GM12891 (cell line): ENCODE results near the gene SUMO3.

Experiments
- DNase-seq: peaks from one replicate; pipeline ENCODE4 v3.0.0; 2011; ENCODE audit warnings: low spot score; ENCODE audit not compliant: insufficient read length
- FAIRE-seq: peaks from 2 replicates; lab custom pipeline; 2011; peaks lifted over from hg19 to GRCh38; lab: Jason Lieb, UNC
- PAX5 ChIP-seq: IDR thresholded peaks from 2 replicates; pipeline ENCODE4 v1.6.1; 2011; ENCODE audit warnings: low read length, moderate library complexity, mild to moderate bottlenecking; ENCODE audit not compliant: insufficient read depth, severe bottlenecking
- POLR2A ChIP-seq: IDR thresholded peaks from 2 replicates; pipeline ENCODE4 v1.6.1; 2011; ENCODE audit warnings: low read depth, low read length, control low read depth
- POLR2AphosphoS5 ChIP-seq: IDR thresholded peaks from 2 replicates; pipeline ENCODE4 v1.6.1; 2011; ENCODE audit warnings: low read depth, low read length, control low read depth
- POU2F2 ChIP-seq: IDR thresholded peaks from 2 replicates; pipeline ENCODE4 v1.6.1; 2011; ENCODE audit warnings: low read depth, mild to moderate bottlenecking, control low read depth, low read length, moderate library complexity
- SPI1 ChIP-seq: IDR thresholded peaks from 2 replicates; pipeline ENCODE4 v1.6.1; 2011; ENCODE audit warnings: low read depth, low read length, control low read depth
- TAF1 ChIP-seq: IDR thresholded peaks from 2 replicates; pipeline ENCODE4 v1.6.1; 2011; ENCODE audit warnings: low read depth, low read length, control low read depth

The SUMO3 gene

DNA sequence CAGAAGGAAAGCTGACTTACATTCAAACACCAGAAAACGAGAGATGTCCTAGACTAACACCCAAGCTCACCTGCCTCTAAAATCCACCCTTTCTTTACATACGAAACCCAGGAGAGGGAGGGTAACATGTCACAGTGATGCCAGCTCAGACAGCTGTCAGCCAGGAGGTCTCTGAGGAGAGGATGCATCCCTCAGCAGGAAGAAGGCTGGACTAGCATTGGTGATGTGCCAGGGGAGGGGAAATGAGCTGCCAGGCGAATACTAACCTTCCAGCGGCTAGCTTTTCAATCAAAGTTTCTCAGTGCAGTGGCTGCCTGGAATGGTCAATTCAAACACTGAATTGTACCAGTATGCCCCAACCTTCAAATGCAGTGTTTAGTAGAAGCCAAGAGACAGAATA lies 12.6 kb downstream of the SUMO3 start:
- TF ChIP-seq POU2F2 (no peak), PAX5 (no peak), SPI1 (no peak), POLR2AphosphoS5 (0 out of 2 replicates have a peak, but pooled peaks have one; percentile 7), TAF1 (no peak)
- DNase-seq = no peak
- FAIRE-seq = no peak

DNA sequence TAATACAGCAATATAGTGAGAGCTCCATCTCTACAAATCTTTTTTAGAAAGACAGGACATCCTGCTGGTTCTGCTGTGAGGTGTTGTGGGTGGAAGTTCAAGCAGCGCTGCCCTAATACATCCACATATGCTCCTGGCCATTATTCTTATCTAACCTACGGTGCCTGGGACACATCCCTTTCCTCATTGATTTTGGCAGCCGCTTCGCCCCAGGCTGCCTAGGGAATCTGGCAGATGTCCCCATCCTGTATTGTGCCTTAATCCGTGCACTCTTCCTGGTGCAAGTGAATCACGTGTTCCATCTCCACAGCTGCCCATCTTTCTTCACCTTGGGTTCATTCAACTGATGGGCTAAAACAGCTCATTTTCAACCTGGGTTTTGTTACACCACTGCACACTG lies 13.1 kb downstream of the SUMO3 start:
- DNase-seq = no peak
- no peak for TF ChIP-seq SPI1
- no peak for TF ChIP-seq POU2F2
- 0 out of 2 replicates have a peak, but pooled peaks have one; percentile 13 for TF ChIP-seq POLR2A
- TF ChIP-seq POLR2AphosphoS5 = no peak
- FAIRE-seq = no peak

DNA sequence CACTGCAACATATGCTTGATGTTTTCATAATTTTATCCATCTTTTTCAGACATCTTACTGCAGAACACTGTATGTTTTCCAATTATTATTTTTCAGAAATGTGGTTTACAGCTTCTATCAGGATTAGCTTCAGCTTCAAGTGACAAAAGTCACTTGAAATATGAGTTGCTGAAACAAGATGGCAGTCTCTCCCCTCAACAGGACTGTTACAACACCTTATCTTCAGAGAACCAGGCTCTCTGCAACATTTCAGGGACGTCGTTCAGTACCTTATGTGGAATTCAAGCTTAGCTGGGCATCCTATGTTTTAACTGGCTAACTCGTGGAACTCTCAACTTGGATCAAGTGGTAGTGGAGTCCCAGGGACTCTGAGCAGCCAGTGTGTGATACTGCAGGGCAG lies 14.2 kb downstream of the SUMO3 start:
- TF ChIP-seq SPI1 (no peak), POLR2AphosphoS5 (peak; percentile 52; the same call in 1 of the 2 replicates)
- FAIRE-seq = no peak
- DNase-seq = no peak

DNA sequence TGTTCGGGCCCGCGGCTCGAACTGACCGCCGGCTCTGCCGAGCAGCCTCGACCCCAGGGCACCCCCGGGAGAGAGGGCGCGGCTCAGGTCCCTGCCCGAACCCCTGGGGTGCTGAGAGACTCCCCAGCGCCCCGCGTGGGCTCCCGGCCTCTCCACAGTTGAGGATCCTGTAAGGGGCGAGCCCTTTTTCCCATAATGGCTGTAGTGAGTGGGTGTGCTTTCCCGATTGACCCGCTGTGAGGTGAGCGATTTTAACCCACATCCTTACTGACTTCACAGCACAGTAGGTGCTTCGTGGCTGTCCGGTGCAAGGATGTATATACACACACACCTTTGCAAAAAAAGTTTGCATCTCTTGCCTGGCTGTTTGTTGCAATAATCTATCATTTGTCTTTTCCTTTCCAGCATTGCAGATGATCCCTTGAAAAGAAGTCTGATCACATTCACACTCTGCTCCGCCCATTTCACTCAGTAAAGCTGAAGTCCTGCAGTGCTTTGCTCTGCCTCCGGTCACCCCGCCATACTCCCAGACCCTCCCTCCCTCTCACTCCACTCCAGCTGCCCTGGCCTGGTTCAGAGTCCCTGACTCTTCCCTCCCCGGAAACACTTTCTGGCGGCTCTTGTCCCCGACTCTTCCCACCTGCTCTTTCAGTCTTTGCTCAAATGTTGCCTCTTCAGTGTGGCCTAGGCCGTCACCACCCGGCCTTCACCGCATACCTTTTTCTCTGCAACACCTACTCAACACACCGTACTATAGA lies 15.3 kb downstream of the SUMO3 start:
- no peak for FAIRE-seq
- DNase-seq = no peak
- TF ChIP-seq POLR2A (peak; percentile 2), PAX5 (no peak)

DNA sequence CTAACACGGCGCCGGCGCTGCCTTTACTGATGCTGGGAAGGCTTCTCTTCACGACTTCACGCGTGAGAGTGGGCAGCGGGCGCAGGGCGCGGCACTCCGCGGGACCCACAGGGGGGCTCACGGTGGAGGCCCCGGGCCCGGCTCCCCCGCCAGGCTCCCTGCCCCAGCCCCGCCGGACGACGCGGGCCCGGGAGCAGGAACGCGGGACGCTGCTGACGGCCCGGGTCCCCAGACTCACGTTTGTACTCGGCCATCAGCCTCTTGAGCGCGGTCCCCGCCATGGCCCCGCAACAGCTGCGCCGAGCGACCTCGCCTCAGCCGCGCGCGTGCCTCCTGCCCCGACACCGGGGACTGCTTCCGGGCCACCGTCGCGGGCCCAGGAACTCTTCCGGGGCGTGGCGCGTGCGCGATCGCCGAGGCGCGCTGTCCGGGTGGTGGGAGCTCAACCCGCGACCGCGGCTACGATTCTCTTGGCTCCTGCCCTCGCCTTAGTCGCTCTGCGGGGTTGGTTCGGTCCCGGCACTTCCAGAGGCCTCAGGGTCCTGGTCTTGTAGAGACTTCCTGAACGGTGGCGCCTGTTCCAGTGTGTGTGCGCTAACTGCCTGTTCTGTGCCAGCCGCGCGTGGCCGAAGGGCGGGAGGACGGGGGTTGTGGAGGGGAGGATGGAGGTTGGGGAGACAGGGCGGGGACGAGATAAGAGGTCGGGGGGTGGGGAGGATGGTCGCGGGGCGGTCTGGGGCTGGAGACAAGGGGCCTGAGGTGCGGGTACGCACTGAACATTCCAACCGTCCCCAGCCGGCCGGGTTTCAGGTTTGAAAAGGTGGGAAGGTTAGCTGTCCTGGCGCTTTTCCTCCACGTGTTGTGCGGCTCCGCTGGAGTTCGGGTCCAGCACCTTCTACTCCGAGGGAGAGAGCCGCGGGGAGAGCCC lies 16.1 kb downstream of the SUMO3 start, which contains the start of gene UBE2G2:
Gene UBE2G2, minus strand, starts transcription at position 353 of the 928 bp plus-strand sequence. Its CDS starts 72 bp downstream, at position 281.
- DNase-seq = peak; percentile 98
- FAIRE-seq = peak; percentile 83
- TF ChIP-seq TAF1 = peak; percentile 49
- TF ChIP-seq POLR2AphosphoS5 = peak; percentile 76
- TF ChIP-seq POU2F2 = no peak; the same call in 1 of the 2 replicates
- peak; percentile 81 for TF ChIP-seq POLR2A

DNA sequence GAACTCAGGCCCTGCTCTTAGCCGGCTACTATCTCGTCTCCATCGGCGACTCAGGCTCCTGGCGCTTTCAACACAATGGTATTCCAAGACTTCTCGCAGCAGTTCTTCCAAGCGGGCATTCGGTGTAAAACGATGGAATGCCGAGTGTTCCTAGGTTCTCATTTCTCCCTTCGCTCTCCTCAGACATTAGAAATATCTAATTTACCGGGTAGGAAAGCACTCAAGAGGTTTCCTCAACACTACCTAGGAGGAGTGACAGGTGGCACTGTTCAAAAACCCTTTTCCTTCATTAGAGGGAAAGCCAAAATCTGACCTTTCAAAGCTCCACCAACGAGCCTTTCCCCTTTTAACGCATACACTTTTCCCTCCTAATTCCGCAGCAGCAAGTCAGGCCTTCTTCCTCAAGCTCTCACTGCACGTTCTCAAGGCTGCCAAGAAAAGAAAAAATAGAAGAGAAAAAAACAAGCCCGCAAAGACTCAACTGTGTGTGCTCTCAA lies 16.8 kb downstream of the SUMO3 start:
- FAIRE-seq (peak; percentile 13), DNase-seq (peak; percentile 57)
- no peak; the same call in 1 of the 2 replicates for TF ChIP-seq TAF1
- TF ChIP-seq POU2F2 = no peak
- no peak for TF ChIP-seq POLR2A

DNA sequence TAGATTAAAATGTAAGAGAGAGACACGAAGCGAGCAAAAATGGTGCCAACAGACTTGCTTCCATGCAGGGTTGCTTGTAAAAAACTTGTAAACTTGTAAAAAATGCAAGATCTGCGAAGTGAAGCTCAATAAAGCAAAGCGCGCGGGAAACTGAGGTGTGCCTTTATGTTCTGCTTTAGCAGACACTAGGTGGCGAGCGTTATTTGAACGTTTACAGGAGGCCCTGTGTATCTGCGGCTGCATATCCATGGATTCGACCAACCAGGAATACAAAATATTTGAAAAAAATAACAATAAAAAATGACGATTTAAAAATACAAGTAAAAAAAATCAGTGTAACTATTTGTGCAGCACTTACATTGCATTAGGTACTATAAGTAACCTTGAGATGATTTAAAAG lies 17.8 kb downstream of the SUMO3 start:
- TF ChIP-seq POLR2A (no peak), SPI1 (no peak), POLR2AphosphoS5 (no peak), TAF1 (no peak), POU2F2 (no peak), PAX5 (no peak)
- DNase-seq = no peak
- no peak for FAIRE-seq

DNA sequence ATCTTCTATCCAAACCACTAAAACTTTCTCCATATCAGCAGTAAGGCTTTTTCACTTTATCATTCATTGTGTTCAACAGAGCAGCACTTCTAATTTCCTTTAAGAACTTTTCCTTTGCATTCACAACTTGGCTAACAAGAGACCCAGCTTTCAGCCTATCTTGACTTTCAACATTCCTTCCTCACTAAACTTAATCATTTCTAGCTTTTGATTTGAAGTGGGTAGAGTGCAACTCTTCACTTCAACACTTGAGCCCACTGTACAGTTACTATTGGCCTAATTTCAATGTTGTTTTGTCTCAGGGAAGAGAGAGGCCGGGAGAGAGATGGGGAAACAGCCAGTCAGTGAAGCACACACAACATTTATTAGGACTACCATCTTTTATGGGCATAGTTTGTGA lies 18.2 kb downstream of the SUMO3 start:
- DNase-seq = no peak
- no peak for TF ChIP-seq POLR2AphosphoS5
- TF ChIP-seq SPI1 = no peak
- TF ChIP-seq POLR2A = no peak
- TF ChIP-seq POU2F2 = no peak
- TF ChIP-seq PAX5 = no peak
- TF ChIP-seq TAF1 = no peak
- no peak for FAIRE-seq

DNA sequence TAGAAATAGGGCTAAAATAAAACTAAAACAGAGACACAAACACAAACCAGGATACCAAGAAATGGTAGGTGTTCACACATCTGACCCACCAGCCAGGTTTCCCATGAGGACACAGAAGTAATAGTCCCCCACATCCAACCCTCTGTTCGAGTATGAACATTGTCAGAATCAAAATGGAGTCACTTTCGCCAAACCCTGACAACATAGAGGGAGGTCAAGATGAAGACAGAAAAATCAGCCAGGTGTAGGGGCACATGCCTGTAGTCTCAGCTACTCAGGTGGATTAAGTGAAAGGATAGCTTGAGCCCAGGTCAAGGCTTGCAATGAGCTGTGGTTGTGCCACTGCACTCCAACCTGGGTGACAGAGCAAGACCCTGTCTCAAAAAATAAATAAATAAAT lies 20.1 kb downstream of the SUMO3 start:
- FAIRE-seq (no peak), DNase-seq (no peak)
- TF ChIP-seq POLR2A (no peak), PAX5 (no peak), POU2F2 (no peak), SPI1 (no peak), TAF1 (no peak), POLR2AphosphoS5 (no peak)

DNA sequence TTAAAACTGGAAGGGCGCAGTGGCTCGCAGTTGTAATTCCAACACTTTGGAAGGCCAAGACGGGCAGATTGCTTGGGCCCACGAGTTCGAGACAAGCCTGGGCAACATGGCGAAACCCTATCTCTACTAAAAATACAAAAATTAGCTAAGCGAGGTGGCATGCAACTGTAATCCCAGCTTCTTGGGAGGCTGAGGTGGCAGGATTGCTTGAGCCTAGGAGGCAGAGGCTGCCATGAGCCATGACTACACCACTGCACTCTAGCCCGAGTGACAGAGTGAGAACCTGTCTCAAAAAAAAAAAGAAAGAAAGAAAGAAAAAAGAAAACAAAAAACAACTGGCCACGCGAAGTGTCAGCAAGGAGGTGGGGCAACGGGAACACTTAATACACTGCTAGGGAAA lies 22.5 kb downstream of the SUMO3 start:
- no peak for TF ChIP-seq POU2F2
- TF ChIP-seq SPI1 = no peak
- no peak for TF ChIP-seq POLR2AphosphoS5
- TF ChIP-seq TAF1 = no peak
- no peak for TF ChIP-seq POLR2A
- TF ChIP-seq PAX5 = no peak
- FAIRE-seq = no peak
- DNase-seq = no peak
